Skeletal muscle tissue (tissue), 4 donors: ENCODE data around the gene TCHH. TPM values are rescaled to one million over a fixed set of nuclear protein-coding genes. Genes with fewer than 3 reads are reported as not detected.
"Not testable (repeated sequence)": the region's sequence is repeated elsewhere in the genome, so short reads cannot be mapped to it uniquely, and the experiment has no call there.

Experiments
- H3K27ac ChIP-seq: one replicate; pipeline ENCODE4 v1.7.0; 2013; ENCODE audit warnings: mild to moderate bottlenecking, low read depth, low read length, inconsistent platforms
- H3K27me3 ChIP-seq, 3 donors: one replicate each; pipeline ENCODE4 v1.7.0; 2013; ENCODE audit warnings: low read length in 3 of 3; ENCODE audit not compliant: control insufficient read depth in 3 of 3, insufficient read depth in 3 of 3
- H3K36me3 ChIP-seq, 3 donors: one replicate each; pipeline ENCODE4 v1.7.0; 2013; ENCODE audit warnings: low read length in 3 of 3; ENCODE audit not compliant: control insufficient read depth in 3 of 3, insufficient read depth in 3 of 3
- H3K4me1 ChIP-seq, 3 donors: one replicate each; pipeline ENCODE4 v1.7.0; 2013; ENCODE audit warnings: low read length in 3 of 3, mild to moderate bottlenecking in 3 of 3; ENCODE audit not compliant: control insufficient read depth in 3 of 3, insufficient read depth in 3 of 3
- H3K4me3 ChIP-seq, 3 donors: one replicate each; pipeline ENCODE4 v1.7.0; 2013; ENCODE audit warnings: low read length in 3 of 3
- H3K9ac ChIP-seq, 3 donors: one replicate each; pipeline ENCODE4 v1.7.0; 2013; ENCODE audit warnings: low read length in 3 of 3, mild to moderate bottlenecking in 3 of 3, moderate library complexity in 2 of 3, low read depth in 1 of 3
- H3K9me3 ChIP-seq, 3 donors: one replicate each; pipeline ENCODE4 v1.7.0; 2013; ENCODE audit warnings: low read length in 3 of 3; ENCODE audit not compliant: control insufficient read depth in 3 of 3
- total RNA-seq: library from RNA; depleted of rRNA; stranded (reverse); fragments of >200 nt; gene quantifications from one replicate; pipeline ENCODE4 v1.2.3, GENCODE V29; 2014
- donor health status: Osteomylitis.

Gene TCHH
- total RNA-seq, 1 donor from 2014 or later = not detected

- H3K27me3 ChIP-seq, H3K4me3 ChIP-seq, H3K36me3 ChIP-seq, H3K27ac ChIP-seq, H3K9ac ChIP-seq, H3K9me3 ChIP-seq, H3K4me1 ChIP-seq: not testable (repeated sequence)
Observed at GRCh38 chr1:152144674-152145183, 29.5 kb upstream of the TCHH start.

- Histone ChIP-seq H3K4me3 (no peak overlapping the region), H3K9ac (no peak overlapping the region), H3K36me3 (no peaks in the 10 kb centered on the region), H3K27ac (no peak overlapping the region), H3K4me1 (no peaks in the 10 kb centered on the region), H3K27me3 (peaks cover 0 to 4% (median 0%) of the 10 kb centered on the region in 3 donors), H3K9me3 (peaks cover 0 to 5% (median 3%) of the 10 kb centered on the region in 3 donors)
Observed at GRCh38 chr1:152143150-152143887, 28.1 kb upstream of the TCHH start.

- Histone ChIP-seq H3K4me3 (no peak overlapping the region), H3K36me3 (no peaks in the 10 kb centered on the region), H3K27ac (no peak overlapping the region), H3K9ac (no peak overlapping the region), H3K4me1 (no peaks in the 10 kb centered on the region), H3K9me3 (no peaks in the 10 kb centered on the region), H3K27me3 (peaks cover 0 to 4% (median 1%) of the 10 kb centered on the region in 3 donors)
Observed at GRCh38 chr1:152141971-152142584, 26.8 kb upstream of the TCHH start.

- peaks cover 0 to 8% (median 4%) of the 10 kb centered on the region in 3 donors for H3K27me3 ChIP-seq
- peaks cover 0 to 3% (median 2%) of the 10 kb centered on the region in 3 donors for H3K9me3 ChIP-seq
- H3K27ac ChIP-seq = no peak overlapping the region
- no peak overlapping the region for H3K4me3 ChIP-seq
- no peaks in the 10 kb centered on the region for H3K4me1 ChIP-seq
- H3K9ac ChIP-seq = no peak overlapping the region
- H3K36me3 ChIP-seq = no peaks in the 10 kb centered on the region
Observed at GRCh38 chr1:152137215-152137614, 22.0 kb upstream of the TCHH start.

GRCh38 chr1:152130186-152130585 is 14.9 kb upstream of the TCHH start:
- Histone ChIP-seq H3K27me3 (peaks cover 0 to 21% (median 2%) of the 10 kb centered on the region in 3 donors), H3K4me1 (no peaks in the 10 kb centered on the region), H3K36me3 (no peaks in the 10 kb centered on the region)

GRCh38 chr1:152127673-152128072 is 12.4 kb upstream of the TCHH start:
- no peak overlapping the region for H3K4me3 ChIP-seq
- peaks cover 0 to 29% (median 2%) of the 10 kb centered on the region in 3 donors for H3K27me3 ChIP-seq
- H3K4me1 ChIP-seq = no peaks in the 10 kb centered on the region
- H3K9ac ChIP-seq = no peak overlapping the region
- H3K27ac ChIP-seq = no peak overlapping the region
- H3K9me3 ChIP-seq = peaks cover 0 to 7% (median 0%) of the 10 kb centered on the region in 3 donors
- no peaks in the 10 kb centered on the region for H3K36me3 ChIP-seq

More at GRCh38 chr1:152130186-152130585, 14.9 kb upstream of the TCHH start:
- no peak overlapping the region for H3K27ac ChIP-seq
- no peak overlapping the region for H3K4me3 ChIP-seq
- H3K9me3 ChIP-seq = peaks cover 0 to 5% (median 2%) of the 10 kb centered on the region in 3 donors
- no peak overlapping the region for H3K9ac ChIP-seq

- Histone ChIP-seq H3K9ac (no peak overlapping the region), H3K4me3 (no peak overlapping the region)
Observed at GRCh38 chr1:152125834-152126443, 10.7 kb upstream of the TCHH start.

GRCh38 chr1:152118915-152119314 is 3.7 kb upstream of the TCHH start:
- H3K27me3 ChIP-seq = peaks cover 13 to 25% (median 15%) of the 10 kb centered on the region in 3 donors
- H3K9me3 ChIP-seq = peaks cover 0 to 2% (median 2%) of the 10 kb centered on the region in 3 donors
- no peak overlapping the region for H3K27ac ChIP-seq
- no peaks in the 10 kb centered on the region for H3K36me3 ChIP-seq
- H3K9ac ChIP-seq = no peak overlapping the region
- H3K4me1 ChIP-seq = no peaks in the 10 kb centered on the region
- no peak overlapping the region for H3K4me3 ChIP-seq

More at GRCh38 chr1:152125834-152126443, 10.7 kb upstream of the TCHH start:
- Histone ChIP-seq H3K9me3 (peaks cover 0 to 2% (median 0%) of the 10 kb centered on the region in 3 donors), H3K36me3 (no peaks in the 10 kb centered on the region), H3K27ac (no peak overlapping the region), H3K4me1 (no peaks in the 10 kb centered on the region), H3K27me3 (peaks cover 0 to 18% (median 2%) of the 10 kb centered on the region in 3 donors)

GRCh38 chr1:152112885-152113432 is 2.3 kb downstream of the TCHH start:
- H3K27me3 ChIP-seq = peaks cover 70 to 81% (median 70%) of the 10 kb centered on the region in 3 donors
- H3K9me3 ChIP-seq = peaks cover 1 to 3% (median 2%) of the 10 kb centered on the region in 3 donors
- no peak overlapping the region for H3K9ac ChIP-seq
- H3K4me1 ChIP-seq = peaks cover 26 to 31% (median 31%) of the 10 kb centered on the region in 3 donors
- no peaks in the 10 kb centered on the region for H3K36me3 ChIP-seq
- no peak overlapping the region for H3K4me3 ChIP-seq
- H3K27ac ChIP-seq = no peak overlapping the region
